Activated CD4-positive, alpha-beta T cell treated with anti-CD3 and anti-CD28 coated beads, Interleukin-2, Interleukin-4, amounts not matched to agents 100 ng/mL and 50 ng/mL, durations not matched to agents 16 hours and 8 hours (primary cell): ENCODE results near the gene CEBPE.
A peak's percentile ranks its signal among the peaks of the same experiment; 100 is the strongest.

Source experiments
- DNase-seq: peaks from one replicate; pipeline ENCODE4 v3.0.0-alpha.2; 2020; ENCODE audit warnings: low spot score

The CEBPE gene

GRCh38 chr14:23076785-23077408 lies 42.2 kb downstream of the CEBPE start:
- DNase-seq = peak; percentile 33

- no peak for DNase-seq
Observed at GRCh38 chr14:23074906-23075305, 44.1 kb downstream of the CEBPE start.

- no peak for DNase-seq
Observed at GRCh38 chr14:23071921-23072539, 47.0 kb downstream of the CEBPE start.

GRCh38 chr14:23071244-23071920 lies 47.7 kb downstream of the CEBPE start:
- DNase-seq = peak; percentile 88

- DNase-seq = no peak
Observed at GRCh38 chr14:23070262-23071129, 48.6 kb downstream of the CEBPE start.

GRCh38 chr14:23069413-23069806 lies 49.6 kb downstream of the CEBPE start:
- DNase-seq = no peak

- DNase-seq = peak; percentile 87
Observed at GRCh38 chr14:23068789-23069412, 50.2 kb downstream of the CEBPE start.

GRCh38 chr14:23067847-23068788 lies 50.9 kb downstream of the CEBPE start:
- no peak for DNase-seq
